C4-2B (cell line): ENCODE results near the gene AKNA.

Experiments
- ZFX ChIP-seq: fragments of 450-650 bp; IDR thresholded peaks from 2 replicates; pipeline ENCODE4 v1.6.1; 2017
- TF ChIP-seq, protein P1 (sequence below): fragments of 450-650 bp; conservative IDR thresholded peaks from 2 replicates; pipeline ENCODE4 v1.5.1; 2017; ENCODE audit warnings: mild to moderate bottlenecking

DNA sequence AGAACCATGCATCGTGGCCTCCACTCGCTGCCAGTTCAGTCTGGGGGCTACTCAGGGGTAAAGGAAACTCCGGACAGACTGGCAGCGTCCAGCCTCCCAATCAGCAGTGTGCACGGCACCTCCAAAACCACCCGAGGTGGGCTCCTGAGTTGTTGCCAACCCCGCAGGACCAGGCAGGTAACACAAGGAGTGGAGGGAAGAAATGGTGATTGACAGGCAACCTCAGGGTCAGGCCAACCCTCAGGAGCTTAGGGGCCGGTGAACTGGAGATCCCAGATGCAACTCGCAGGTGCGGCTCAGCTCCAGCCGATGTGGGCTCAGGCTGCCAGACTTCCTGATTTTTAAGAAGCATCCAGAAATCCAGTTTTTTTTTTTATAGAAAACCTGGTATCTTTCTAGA, 37.3 kb upstream of the AKNA start:
- TF ChIP-seq, protein P1, sequence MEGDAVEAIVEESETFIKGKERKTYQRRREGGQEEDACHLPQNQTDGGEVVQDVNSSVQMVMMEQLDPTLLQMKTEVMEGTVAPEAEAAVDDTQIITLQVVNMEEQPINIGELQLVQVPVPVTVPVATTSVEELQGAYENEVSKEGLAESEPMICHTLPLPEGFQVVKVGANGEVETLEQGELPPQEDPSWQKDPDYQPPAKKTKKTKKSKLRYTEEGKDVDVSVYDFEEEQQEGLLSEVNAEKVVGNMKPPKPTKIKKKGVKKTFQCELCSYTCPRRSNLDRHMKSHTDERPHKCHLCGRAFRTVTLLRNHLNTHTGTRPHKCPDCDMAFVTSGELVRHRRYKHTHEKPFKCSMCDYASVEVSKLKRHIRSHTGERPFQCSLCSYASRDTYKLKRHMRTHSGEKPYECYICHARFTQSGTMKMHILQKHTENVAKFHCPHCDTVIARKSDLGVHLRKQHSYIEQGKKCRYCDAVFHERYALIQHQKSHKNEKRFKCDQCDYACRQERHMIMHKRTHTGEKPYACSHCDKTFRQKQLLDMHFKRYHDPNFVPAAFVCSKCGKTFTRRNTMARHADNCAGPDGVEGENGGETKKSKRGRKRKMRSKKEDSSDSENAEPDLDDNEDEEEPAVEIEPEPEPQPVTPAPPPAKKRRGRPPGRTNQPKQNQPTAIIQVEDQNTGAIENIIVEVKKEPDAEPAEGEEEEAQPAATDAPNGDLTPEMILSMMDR, result no peak
- TF ChIP-seq ZFX, result no peak
